Heart left ventricle (tissue), 16 donors: ENCODE data around the gene ERP27. TPM values are rescaled to one million over a fixed set of nuclear protein-coding genes. Genes with fewer than 3 reads are reported as not detected.

ENCODE experiments used
- ATAC-seq, 4 donors: fragments of 200-7000 bp; cut with Tn5 transposase; one replicate each; pipeline ENCODE4 v1.9.1; 2020 to 2022; ENCODE audit warnings: moderate library complexity in 4 of 4, mild to moderate bottlenecking in 3 of 4, moderate number of reproducible peaks in 1 of 4
- DNase-seq, 5 donors: peaks; one replicate each; pipeline ENCODE4 v3.0.0-alpha.2; 2020
- H3K27ac ChIP-seq, 12 donors: fragments of 200-600 bp; sonication (generic) in 4 of 12; one replicate each; pipeline versions ENCODE4 v1.5.0 to v1.8.0; 2016 to 2022; ENCODE audit warnings: mild to moderate bottlenecking in 2 of 12
- H3K27me3 ChIP-seq, 9 donors: fragments of 200-600 bp; sonication (generic) in 2 of 9; one replicate each; pipeline versions ENCODE4 v1.5.1 to v1.8.0; 2016 to 2022; ENCODE audit warnings: mild to moderate bottlenecking in 3 of 9
- H3K36me3 ChIP-seq, 9 donors: fragments of 200-600 bp; sonication (generic) in 2 of 9; one replicate each; pipeline versions ENCODE4 v1.5.0 to v1.8.0; 2018 to 2022; ENCODE audit warnings: mild to moderate bottlenecking in 2 of 9
- H3K4me1 ChIP-seq, 12 donors: fragments of 200-600 bp; sonication (generic) in 4 of 12; one replicate each; pipeline versions ENCODE4 v1.5.0 to v1.8.0; 2016 to 2022; ENCODE audit warnings: mild to moderate bottlenecking in 3 of 12
- H3K4me3 ChIP-seq, 12 donors: fragments of 200-600 bp; sonication (generic) in 4 of 12; one replicate each; pipeline versions ENCODE4 v1.5.0 to v1.8.0; 2017 to 2022; ENCODE audit warnings: mild to moderate bottlenecking in 9 of 12, moderate library complexity in 4 of 12
- H3K9me3 ChIP-seq, 12 donors: fragments of 200-600 bp; sonication (generic) in 4 of 12; one replicate each; pipeline versions ENCODE4 v1.5.0 to v1.8.0; 2016 to 2022; ENCODE audit warnings: mild to moderate bottlenecking in 1 of 12
- POLR2A ChIP-seq, 2 donors: fragments of 450-650 bp; IDR thresholded peaks; one replicate each; pipeline ENCODE4 v1.6.1; 2017; ENCODE audit warnings: antibody characterized with exemption in 2 of 2, mild to moderate bottlenecking in 2 of 2, moderate library complexity in 2 of 2
- WGBS, 4 donors: extraction: QIAGEN DNeasy Blood & Tissue Kit in 2 of 4; methylation state at CpG; one replicate each; pipeline versions ENCODE4 v1.1.5 to v1.1.7; 2013 to 2018; 5-methylcytosine and 5-hydroxymethylcytosine counted together
- intact Hi-C, 10 donors: fragments of 100-400 bp; cut with DNase I; formaldehyde crosslinking; loops; one replicate each; pipeline versions ENCODE4 v1.11.1 to v1.14.2; 2022
- polyA plus RNA-seq, 2 donors: library from polyadenylated mRNA; stranded (reverse); fragments of 200-250 nt; gene quantifications; one replicate each; pipeline ENCODE4 v1.2.3, GENCODE V29; 2013
- total RNA-seq, 9 donors: library from RNA; depleted of rRNA in 2 of 9; stranded (reverse); fragments of >200 nt in 2 of 9; fragmentation: NEBNext Ultra II Directional in 3 of 9; extraction: Animal tissue kit (Norgen Biotek cat#: 25700) in 3 of 9; gene quantifications; one replicate each; pipeline versions ENCODE4 v1.1.0 to v1.2.4, GENCODE V29; 2016 to 2023
- TF ChIP-seq, protein P1 (sequence below), 12 donors: fragments of 200-600 bp; sonication (generic) in 4 of 12; IDR thresholded peaks; one replicate each; pipeline versions ENCODE4 v1.5.0 to v1.8.0; 2018 to 2022; ENCODE audit warnings: antibody characterized with exemption in 12 of 12, mild to moderate bottlenecking in 5 of 12
- donor health status: ischemic (EF 13 %, LVEDD 7.1; RV severe dilation, severe dysfunction).
- donor health status: healthy with polysubstance abuse.
- donor health status: DM: no; HTN: yes; CAD: no.
- donor health status: DM: no; HTN: no; CAD: no.
- donor health status: ischemic (EF 25% LVEDD 6.9; RV normal size, moderate dysfunction).
- donor health status: ischemic (EF 25% LVEDD 5.7; RV mildly dilated, moderate dysfunction).
- donor health status: healthy.
- donor health status: DM: yes; HTN: yes; CAD: no.
- donor health status: ischemic (EF 35%, LVEDD 5.7; RV mildly dilated, moderate dysfunction).
- donor health status: nonischemic (EF 11% LVEDD 7.7; RV severe dilation, severe dysfunction).
- donor health status: DM: yes; HTN: yes; CAD: no.
- donor health status: PGD.
- donor health status: ischemic (EF 29% LVEDD 5.4; RV normal size, mild dysfunction).
- donor health status: nonischemic (EF 23%, LVEDD 6.1; RV moderate dilation, normal function).

ERP27 gene
- total and polyA plus RNA-seq, 11 donors = 0.12 to 0.93 (median 0.22) TPM; not detected in 2

DNA sequence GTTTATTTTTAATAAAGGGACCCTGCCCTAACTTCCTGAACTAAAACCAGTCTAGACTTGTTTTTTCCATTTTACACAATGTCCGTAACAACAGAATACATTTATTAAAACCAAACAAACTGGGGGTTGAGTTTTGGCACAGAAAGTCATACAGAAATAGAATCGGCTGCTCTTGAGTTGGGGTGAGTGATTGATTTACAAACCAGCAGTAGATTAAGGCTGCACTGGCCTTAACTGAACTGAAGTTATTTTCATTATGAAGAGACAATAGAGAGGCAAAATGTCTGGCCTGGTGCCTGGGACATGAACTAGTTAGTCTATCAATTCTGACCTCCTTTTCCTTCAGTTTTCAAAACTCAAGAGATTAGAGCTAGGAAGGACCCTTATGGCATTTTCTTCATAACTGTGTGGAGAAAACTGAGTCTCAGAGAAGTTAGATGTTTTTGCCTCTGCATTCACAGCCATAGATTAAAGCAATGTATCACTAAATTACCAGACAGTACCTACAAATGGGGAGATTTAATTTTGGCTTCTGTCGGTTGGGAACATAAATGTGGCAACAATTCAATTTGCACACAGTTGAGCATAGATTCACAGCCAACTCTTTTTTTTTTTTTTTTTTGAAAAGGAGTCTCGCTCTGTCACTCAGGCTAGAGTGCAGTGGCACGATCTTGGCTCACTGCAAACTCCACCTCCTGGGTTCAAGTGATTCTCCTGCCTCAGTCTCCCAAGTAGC lies 32.9 kb downstream of the ERP27 start:
- no peaks in the 10 kb centered on the region for H3K9me3 ChIP-seq
- intact Hi-C loops = loop anchor here in 2 of 10 donors (5.0 kb wide), 2 partner anchors 37 to 57 kb away; partner anchors contain the start of gene ARHGDIB (in 1 of the 2)
- H3K4me1 ChIP-seq = peaks cover 0 to 59% (median 36%) of the 10 kb centered on the region in 12 donors
- ATAC-seq (peak; percentile 43 to 81 (median 72)), DNase-seq (peak in 4 of 5 donors; percentile 41 to 70 (median 60))
- WGBS, 4 donors = 18 to 31% (median 21%) methylated on average over 5 of the region's 5 CpGs
- peak overlapping the region; percentile 33 to 79 (median 67) for H3K27ac ChIP-seq
- H3K36me3 ChIP-seq = no peaks in the 10 kb centered on the region
- H3K4me3 ChIP-seq = peak overlapping the region in 6 of 12 donors; percentile 3 to 28 (median 14)
- no peak for TF ChIP-seq POLR2A (IDR thresholded peaks at IDR 0.05)
- TF ChIP-seq, protein P1, sequence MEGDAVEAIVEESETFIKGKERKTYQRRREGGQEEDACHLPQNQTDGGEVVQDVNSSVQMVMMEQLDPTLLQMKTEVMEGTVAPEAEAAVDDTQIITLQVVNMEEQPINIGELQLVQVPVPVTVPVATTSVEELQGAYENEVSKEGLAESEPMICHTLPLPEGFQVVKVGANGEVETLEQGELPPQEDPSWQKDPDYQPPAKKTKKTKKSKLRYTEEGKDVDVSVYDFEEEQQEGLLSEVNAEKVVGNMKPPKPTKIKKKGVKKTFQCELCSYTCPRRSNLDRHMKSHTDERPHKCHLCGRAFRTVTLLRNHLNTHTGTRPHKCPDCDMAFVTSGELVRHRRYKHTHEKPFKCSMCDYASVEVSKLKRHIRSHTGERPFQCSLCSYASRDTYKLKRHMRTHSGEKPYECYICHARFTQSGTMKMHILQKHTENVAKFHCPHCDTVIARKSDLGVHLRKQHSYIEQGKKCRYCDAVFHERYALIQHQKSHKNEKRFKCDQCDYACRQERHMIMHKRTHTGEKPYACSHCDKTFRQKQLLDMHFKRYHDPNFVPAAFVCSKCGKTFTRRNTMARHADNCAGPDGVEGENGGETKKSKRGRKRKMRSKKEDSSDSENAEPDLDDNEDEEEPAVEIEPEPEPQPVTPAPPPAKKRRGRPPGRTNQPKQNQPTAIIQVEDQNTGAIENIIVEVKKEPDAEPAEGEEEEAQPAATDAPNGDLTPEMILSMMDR (IDR thresholded peaks at IDR 0.05) = no peak
- H3K27me3 ChIP-seq = no peaks in the 10 kb centered on the region

DNA sequence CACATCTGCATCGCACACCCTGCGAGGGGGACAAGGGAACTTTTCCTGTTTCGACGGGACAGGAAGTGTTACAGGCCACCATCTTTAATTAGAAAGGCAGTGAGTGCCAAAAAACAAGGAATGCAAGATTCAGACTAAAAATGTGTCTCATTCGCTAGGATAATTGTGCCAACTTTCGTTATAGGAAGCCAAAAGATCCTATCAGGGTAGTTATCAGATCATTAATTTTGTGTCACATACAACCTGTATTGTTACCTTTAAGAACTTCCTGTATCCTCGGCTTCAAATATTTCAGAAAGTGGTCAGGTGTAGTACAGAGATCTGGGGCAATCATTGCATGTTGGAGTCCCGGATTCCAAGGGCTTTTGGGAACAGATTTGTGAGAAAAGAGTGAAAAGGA lies 33.5 kb downstream of the ERP27 start:
- Histone ChIP-seq H3K27ac (peak overlapping the region; percentile 33 to 79 (median 67)), H3K4me1 (peaks cover 0 to 59% (median 36%) of the 10 kb centered on the region in 12 donors), H3K27me3 (no peaks in the 10 kb centered on the region), H3K9me3 (no peaks in the 10 kb centered on the region), H3K4me3 (peak overlapping the region in 7 of 12 donors; percentile 3 to 28 (median 13)), H3K36me3 (no peaks in the 10 kb centered on the region)
- intact Hi-C loops = loop anchor here in 4 of 10 donors (5.0 kb wide), 4 partner anchors 37 to 57 kb away; partner anchors contain the start of gene ARHGDIB (in 1 of the 4)
- no peak for TF ChIP-seq POLR2A (IDR thresholded peaks at IDR 0.05)
- TF ChIP-seq, protein P1 (IDR thresholded peaks at IDR 0.05) = no peak
- ATAC-seq (no peak), DNase-seq (no peak)
- WGBS, 4 donors = 38 to 60% (median 46%) methylated on average over 8 of the region's 8 CpGs

DNA sequence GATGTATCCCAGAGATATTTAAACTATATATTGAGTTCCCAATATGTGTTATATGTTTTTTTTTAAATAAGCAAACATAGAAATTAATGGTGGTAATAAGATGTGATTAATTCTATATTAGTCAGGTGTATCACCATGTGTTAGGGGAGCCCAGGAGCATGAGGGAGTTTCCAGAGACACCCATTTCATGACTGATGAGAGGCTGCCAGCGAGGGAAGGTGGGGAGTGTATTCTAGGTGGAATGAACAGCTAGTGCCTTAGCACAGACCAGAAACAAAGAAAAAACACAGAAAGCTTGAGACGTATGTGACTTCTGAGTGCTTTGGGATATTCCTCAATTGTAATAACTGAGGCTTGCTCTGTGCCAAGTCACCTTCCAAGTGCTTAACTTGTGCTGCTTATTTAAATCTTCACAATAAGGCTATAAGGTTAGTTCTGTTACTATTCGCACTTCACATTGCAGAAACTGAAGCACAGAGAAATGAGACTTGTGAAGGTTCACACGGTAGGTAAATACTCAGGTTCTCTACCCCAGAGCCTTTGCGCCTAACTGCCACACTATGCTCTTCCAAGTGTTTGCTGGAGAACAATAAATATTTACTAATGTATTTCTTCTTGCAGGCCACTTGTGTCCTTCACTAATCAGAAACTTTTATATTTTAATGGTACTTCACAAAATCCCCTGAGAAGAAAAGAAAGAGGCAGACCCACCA lies 34.8 kb downstream of the ERP27 start:
- WGBS, 4 donors = 92 to 94% (median 93%) methylated on average over 5 of the region's 5 CpGs
- intact Hi-C loops = loop anchor here in 2 of 10 donors (5.0 kb wide), 2 partner anchors 44 to 49 kb away; no protein-coding TSS in a partner anchor
- H3K4me1 ChIP-seq = peaks cover 0 to 59% (median 36%) of the 10 kb centered on the region in 12 donors

More for the DNA sequence above, 34.8 kb downstream of the ERP27 start:
- peak overlapping the region in 6 of 12 donors; percentile 29 to 79 (median 66) for H3K27ac ChIP-seq
- DNase-seq = no peak
- H3K9me3 ChIP-seq = no peaks in the 10 kb centered on the region
- TF ChIP-seq POLR2A (IDR thresholded peaks at IDR 0.05) = no peak
- TF ChIP-seq, protein P1 (IDR thresholded peaks at IDR 0.05) = no peak
- no peak for ATAC-seq
- H3K27me3 ChIP-seq = no peaks in the 10 kb centered on the region
- no peak overlapping the region for H3K4me3 ChIP-seq
- no peaks in the 10 kb centered on the region for H3K36me3 ChIP-seq
